HCT116 (cell line): Measurements from ENCODE around the gene KIF5C. TPM values are rescaled to one million over a fixed set of nuclear protein-coding genes. Genes with fewer than 3 reads are reported as not detected.

Source experiments
- ATAC-seq: fragments of 200-7000 bp; cut with Tn5 transposase; 2 replicates; pipeline ENCODE4 v1.9.1; 2020; ENCODE audit warnings: mild to moderate bottlenecking, moderate library complexity
- BruUV-seq: library from RNA; stranded (reverse); fragments of 400-500 nt; replicated peaks from 2 replicates; lab custom pipeline; 2021; lab: Mats Ljungman, UMichigan
- CTCF ChIA-PET: fragments of 300-600 bp; sonication (Branson Sonifier 250); formaldehyde crosslinking; loops from one replicate; lab custom pipeline; 2021; ENCODE audit warnings: antibody characterized with exemption; lab: Charles Lee
- POLR2A ChIA-PET: fragments of 300-600, 350-600 bp; sonication (Branson Sonifier 250); formaldehyde crosslinking; loops from one replicate; lab custom pipeline; 2021; ENCODE audit warnings: antibody characterized with exemption; lab: Charles Lee
- RAD21 ChIA-PET, 2 experiments: fragments of 300-600 bp; sonication (Branson Sonifier 250); formaldehyde crosslinking; loops; one replicate each; lab custom pipeline; 2023; ENCODE audit warnings: low total read pairs in 2 of 2; ENCODE audit not compliant: uncharacterized antibody in 2 of 2, unreplicated experiment in 2 of 2, low non-redundant PET in 1 of 2; lab: Charles Lee
- DNase-seq: peaks from one replicate; pipeline ENCODE4 v3.0.0-alpha.2; 2010; ENCODE audit warnings: low read depth, low spot score
- H2AFZ ChIP-seq: fragments of 200-600 bp; shearing (Covaris generic), sonication (generic); 2 replicates; pipeline ENCODE4 v1.6.1; 2017; ENCODE audit warnings: low read depth, mixed run types, mixed read lengths, antibody characterized with exemption, low read length; ENCODE audit not compliant: poor library complexity, severe bottlenecking
- H3K27ac ChIP-seq: 2 replicates; pipeline ENCODE4 v1.5.1; 2012; ENCODE audit warnings: low read depth, low read length
- H3K27me3 ChIP-seq: fragments of 200-600 bp; sonication (generic); 2 replicates; pipeline ENCODE4 v1.6.1; 2016; ENCODE audit warnings: mixed run types, low read length, mixed read lengths; ENCODE audit not compliant: insufficient read depth
- H3K36me3 ChIP-seq, 2 experiments: fragments of 200-500 bp in 1 of 2; fragments of 200-600 bp in 1 of 2; sonication (Bioruptor generic) in 1 of 2; sonication (generic) in 1 of 2; 2 replicates each; pipeline versions ENCODE4 v1.5.1 to v1.6.1; 2014 to 2016; ENCODE audit warnings: low read length in 2 of 2, inconsistent platforms in 1 of 2, mixed read lengths in 1 of 2, mixed run types in 1 of 2; ENCODE audit not compliant: insufficient read depth in 2 of 2, control insufficient read depth in 1 of 2
- H3K4me1 ChIP-seq, 2 experiments: fragments of 200-600 bp in 1 of 2; sonication (generic) in 1 of 2; 2 replicates each; pipeline versions ENCODE4 v1.5.1 to v1.6.1; 2012 to 2017; ENCODE audit warnings: low read length in 2 of 2, inconsistent platforms in 1 of 2, mild to moderate bottlenecking in 1 of 2, mixed read lengths in 1 of 2, mixed run types in 1 of 2, moderate library complexity in 1 of 2; ENCODE audit not compliant: insufficient read depth in 2 of 2, control insufficient read depth in 1 of 2
- H3K4me2 ChIP-seq: fragments of 200-600 bp; sonication (generic); 2 replicates; pipeline ENCODE4 v1.6.1; 2017; ENCODE audit warnings: mixed run types, low read length, mixed read lengths
- H3K4me3 ChIP-seq, 2 experiments: fragments of 200-600 bp in 1 of 2; sonication (generic) in 1 of 2; replicated peaks in 1 of 2; 2 replicates each; pipeline ENCODE4 v1.5.1; 2011 to 2016; ENCODE audit warnings: low read length in 2 of 2, control low read depth in 1 of 2, low read depth in 1 of 2, mild to moderate bottlenecking in 1 of 2, mixed read lengths in 1 of 2, mixed run types in 1 of 2
- H3K79me2 ChIP-seq: fragments of 200-600 bp; sonication (generic); 2 replicates; pipeline ENCODE4 v1.6.1; 2017; ENCODE audit warnings: mild to moderate bottlenecking, mixed run types, low read length, moderate library complexity, mixed read lengths; ENCODE audit not compliant: insufficient read depth
- H3K9ac ChIP-seq: fragments of 200-600 bp; sonication (generic); 2 replicates; pipeline ENCODE4 v1.6.1; 2016; ENCODE audit warnings: low read length, mixed read lengths
- H3K9me2 ChIP-seq: fragments of 200-600 bp; sonication (generic), shearing (Covaris generic); 2 replicates; pipeline ENCODE4 v1.6.1; 2017; ENCODE audit warnings: mixed run types, mild to moderate bottlenecking, moderate library complexity; ENCODE audit not compliant: insufficient read depth
- H3K9me3 ChIP-seq, 2 experiments: fragments of 200-500 bp in 1 of 2; fragments of 200-600 bp in 1 of 2; sonication (Bioruptor generic) in 1 of 2; sonication (generic) in 1 of 2; 2 replicates each; pipeline ENCODE4 v1.6.1; 2014 to 2017; ENCODE audit warnings: low read length in 2 of 2, mixed read lengths in 2 of 2, inconsistent platforms in 1 of 2, low read depth in 1 of 2, mild to moderate bottlenecking in 1 of 2, mixed run types in 1 of 2, moderate library complexity in 1 of 2; ENCODE audit not compliant: control insufficient read depth in 1 of 2, insufficient read depth in 1 of 2
- H4K20me1 ChIP-seq: fragments of 200-600 bp; sonication (generic), shearing (Covaris generic); 2 replicates; pipeline ENCODE4 v1.6.1; 2017; ENCODE audit warnings: mixed run types, mild to moderate bottlenecking, moderate library complexity; ENCODE audit not compliant: insufficient read depth
- CBX3 ChIP-seq: IDR thresholded peaks from 2 replicates; pipeline ENCODE4 v1.6.1; 2012; ENCODE audit warnings: low read depth
- CEBPB ChIP-seq: IDR thresholded peaks from 2 replicates; pipeline ENCODE4 v1.6.1; 2012; ENCODE audit warnings: low read depth
- EGR1 ChIP-seq: IDR thresholded peaks from 2 replicates; pipeline ENCODE4 v1.6.1; 2012; ENCODE audit warnings: low read depth
- ELF1 ChIP-seq: IDR thresholded peaks from 2 replicates; pipeline ENCODE4 v1.6.1; 2012; ENCODE audit warnings: low read depth, borderline replicate concordance
- EZH2phosphoT487 ChIP-seq: fragments of 200-600 bp; IDR thresholded peaks from 2 replicates; pipeline ENCODE4 v1.6.1; 2018; ENCODE audit warnings: antibody characterized with exemption, borderline replicate concordance
- FOSL1 ChIP-seq: IDR thresholded peaks from 2 replicates; pipeline ENCODE4 v1.6.1; 2012; ENCODE audit warnings: low read depth
- JUND ChIP-seq: IDR thresholded peaks from 2 replicates; pipeline ENCODE4 v1.6.1; 2012
- POLR2A ChIP-seq: IDR thresholded peaks from 2 replicates; pipeline ENCODE4 v1.7.0; 2011; ENCODE audit warnings: borderline replicate concordance; ENCODE audit not compliant: insufficient read depth, insufficient read length; ENCODE audit errors: extremely low read depth
- SIN3A ChIP-seq: IDR thresholded peaks from 2 replicates; pipeline ENCODE4 v1.6.1; 2012; ENCODE audit warnings: low read depth
- SP1 ChIP-seq: IDR thresholded peaks from 2 replicates; pipeline ENCODE4 v1.6.1; 2012; ENCODE audit warnings: low read depth
- SRF ChIP-seq: IDR thresholded peaks from 2 replicates; pipeline ENCODE4 v1.6.1; 2012; ENCODE audit warnings: low read depth
- TCF7L2 ChIP-seq: IDR thresholded peaks from 2 replicates; pipeline ENCODE4 v1.7.0; 2011; ENCODE audit warnings: borderline replicate concordance, inconsistent platforms; ENCODE audit not compliant: insufficient read depth, insufficient read length; ENCODE audit errors: extremely low read depth
- YY1 ChIP-seq: IDR thresholded peaks from 2 replicates; pipeline ENCODE4 v1.6.1; 2011; ENCODE audit warnings: low read length, low read depth, moderate library complexity, mild to moderate bottlenecking; ENCODE audit not compliant: insufficient replicate concordance; ENCODE audit errors: extremely low read depth
- ZFX ChIP-seq: fragments of 450-650 bp; IDR thresholded peaks from 2 replicates; pipeline ENCODE4 v1.6.1; 2017
- ZNF274 ChIP-seq: fragments of 200-500 bp; sonication (Bioruptor generic); IDR thresholded peaks from 2 replicates; pipeline ENCODE4 v1.6.1; 2014; ENCODE audit warnings: mild to moderate bottlenecking, low read depth, low read length, inconsistent platforms
- intact Hi-C: fragments of 100-400 bp; cut with micrococcal nuclease; formaldehyde crosslinking; loops from 2 replicates; pipeline ENCODE4 v1.10.0; 2022
- total RNA-seq: library from RNA; stranded (reverse); gene quantifications from one replicate; pipeline ENCODE4 v1.2.1, GENCODE V29; 2021; ENCODE audit not compliant: unreplicated experiment
- TF ChIP-seq, protein P1 (sequence below): IDR thresholded peaks from 2 replicates; pipeline ENCODE4 v1.6.1; 2012
- TF ChIP-seq, protein P2 (sequence below): IDR thresholded peaks from 2 replicates; pipeline ENCODE4 v1.6.1; 2011; ENCODE audit warnings: mild to moderate bottlenecking, low read length, moderate library complexity; ENCODE audit not compliant: insufficient replicate concordance; ENCODE audit errors: extremely low read depth
- TF ChIP-seq, protein P3 (sequence below): IDR thresholded peaks from 2 replicates; pipeline ENCODE4 v1.6.1; 2012
- TF ChIP-seq, protein P4 (sequence below): IDR thresholded peaks from 2 replicates; pipeline ENCODE4 v1.6.1; 2012; ENCODE audit warnings: low read depth

The KIF5C gene
- total RNA-seq, 1 experiment from 2014 or later, result 6.5 TPM

DNA sequence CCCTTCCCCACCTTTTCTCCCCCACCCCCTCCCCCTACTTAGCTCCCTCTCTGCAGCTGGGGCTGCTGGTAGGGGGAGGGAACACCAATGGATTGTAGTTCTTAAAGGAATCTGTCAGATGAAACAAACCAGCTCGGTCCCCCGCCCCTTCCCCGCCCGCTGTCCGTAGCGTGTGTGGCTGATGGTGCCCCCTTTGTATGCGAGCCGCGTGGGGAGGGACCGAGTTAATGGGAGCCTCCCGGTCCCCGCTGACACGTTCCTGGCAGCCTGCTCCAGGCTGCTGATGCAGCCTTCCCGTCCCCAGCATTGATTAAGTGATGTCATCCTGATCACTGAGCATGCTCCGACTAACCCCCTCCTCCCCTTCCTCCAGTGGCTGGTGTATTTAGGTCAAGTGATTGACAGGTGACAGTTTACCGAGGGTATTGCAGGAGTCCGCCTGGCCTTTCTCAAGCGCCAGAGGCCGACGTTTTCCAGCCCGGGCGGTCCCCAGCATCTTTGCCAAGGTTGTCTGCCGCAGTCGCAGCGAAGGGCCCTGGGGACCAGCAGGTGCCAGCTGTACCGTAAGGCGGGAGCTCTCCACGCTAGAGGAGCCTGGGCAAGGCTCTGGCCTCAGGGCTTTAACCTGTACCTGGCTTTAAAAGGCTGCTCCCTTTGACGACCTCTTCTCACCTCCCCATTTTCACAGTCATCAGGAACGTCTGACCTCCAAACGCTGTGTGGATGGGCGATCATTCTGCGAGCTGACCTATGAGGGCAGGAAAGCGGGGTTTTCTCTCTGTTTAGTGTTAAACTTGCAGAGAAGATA lies 1.8 kb downstream of the KIF5C start (continued):
- TF ChIP-seq SRF, result no peak
- TF ChIP-seq EZH2phosphoT487, result no peak
- TF ChIP-seq, protein P1, sequence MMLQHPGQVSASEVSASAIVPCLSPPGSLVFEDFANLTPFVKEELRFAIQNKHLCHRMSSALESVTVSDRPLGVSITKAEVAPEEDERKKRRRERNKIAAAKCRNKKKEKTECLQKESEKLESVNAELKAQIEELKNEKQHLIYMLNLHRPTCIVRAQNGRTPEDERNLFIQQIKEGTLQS, result no peak
- no peak for TF ChIP-seq ELF1

DNA sequence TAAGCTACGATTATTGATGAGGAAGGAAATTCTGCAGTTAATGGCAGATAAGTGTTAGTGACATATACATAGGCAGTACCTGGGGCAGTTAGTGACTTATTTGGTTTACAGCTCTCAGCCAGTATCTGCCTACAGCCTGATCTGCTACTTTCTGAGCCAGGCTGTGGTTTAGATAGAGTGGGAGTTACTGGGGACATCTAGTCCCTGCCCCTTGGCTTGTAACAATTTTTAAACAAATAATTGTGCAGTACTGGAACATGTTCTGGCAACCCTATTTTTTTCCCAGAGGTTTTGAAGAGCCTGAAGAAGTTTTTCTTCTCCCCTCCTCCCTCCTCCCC lies 2.3 kb downstream of the KIF5C start:
- POLR2A ChIA-PET, result no interaction called here
- RAD21 ChIA-PET, result no interaction called here
- no peak overlapping the region for H3K4me3 ChIP-seq
- H3K36me3 ChIP-seq, result no peaks in the 10 kb centered on the region
- no peak overlapping the region for H3K27ac ChIP-seq
- H3K79me2 ChIP-seq, result no peaks in the 10 kb centered on the region
- no peak overlapping the region for H2AFZ ChIP-seq
- no peaks in the 10 kb centered on the region for H3K9me3 ChIP-seq
- H3K9ac ChIP-seq, result no peak overlapping the region
- no peaks in the 10 kb centered on the region; the same call in 1 of the 2 replicates for H3K9me2 ChIP-seq
- H4K20me1 ChIP-seq, result no peaks in the 10 kb centered on the region
- peaks cover 0 to 5% of the 10 kb centered on the region in 2 experiments; a peak in 3 of 4 replicates for H3K4me1 ChIP-seq
- no peaks in the 10 kb centered on the region for H3K27me3 ChIP-seq
- CTCF ChIA-PET, result interaction anchor here (0.6 kb wide), 1 partner anchor 64 kb away, joined by 4 read pairs; no protein-coding TSS in a partner anchor
- intact Hi-C loops, result no loop called here
- BruUV-seq, result no TSS peak
- DNase-seq (no peak), ATAC-seq (no peak)
- no peak overlapping the region for H3K4me2 ChIP-seq
- TF ChIP-seq CBX3 (no peak), POLR2A (no peak), FOSL1 (no peak), ELF1 (no peak), EGR1 (no peak), EZH2phosphoT487 (no peak), YY1 (no peak), TCF7L2 (no peak), CEBPB (no peak), JUND (no peak), SIN3A (no peak), ZNF274 (no peak), SP1 (no peak), ZFX (no peak)
- TF ChIP-seq, protein P2, sequence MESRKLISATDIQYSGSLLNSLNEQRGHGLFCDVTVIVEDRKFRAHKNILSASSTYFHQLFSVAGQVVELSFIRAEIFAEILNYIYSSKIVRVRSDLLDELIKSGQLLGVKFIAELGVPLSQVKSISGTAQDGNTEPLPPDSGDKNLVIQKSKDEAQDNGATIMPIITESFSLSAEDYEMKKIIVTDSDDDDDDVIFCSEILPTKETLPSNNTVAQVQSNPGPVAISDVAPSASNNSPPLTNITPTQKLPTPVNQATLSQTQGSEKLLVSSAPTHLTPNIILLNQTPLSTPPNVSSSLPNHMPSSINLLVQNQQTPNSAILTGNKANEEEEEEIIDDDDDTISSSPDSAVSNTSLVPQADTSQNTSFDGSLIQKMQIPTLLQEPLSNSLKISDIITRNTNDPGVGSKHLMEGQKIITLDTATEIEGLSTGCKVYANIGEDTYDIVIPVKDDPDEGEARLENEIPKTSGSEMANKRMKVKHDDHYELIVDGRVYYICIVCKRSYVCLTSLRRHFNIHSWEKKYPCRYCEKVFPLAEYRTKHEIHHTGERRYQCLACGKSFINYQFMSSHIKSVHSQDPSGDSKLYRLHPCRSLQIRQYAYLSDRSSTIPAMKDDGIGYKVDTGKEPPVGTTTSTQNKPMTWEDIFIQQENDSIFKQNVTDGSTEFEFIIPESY, result no peak
- TF ChIP-seq, protein P3, sequence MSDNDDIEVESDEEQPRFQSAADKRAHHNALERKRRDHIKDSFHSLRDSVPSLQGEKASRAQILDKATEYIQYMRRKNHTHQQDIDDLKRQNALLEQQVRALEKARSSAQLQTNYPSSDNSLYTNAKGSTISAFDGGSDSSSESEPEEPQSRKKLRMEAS, result no peak
- TF ChIP-seq, protein P4, sequence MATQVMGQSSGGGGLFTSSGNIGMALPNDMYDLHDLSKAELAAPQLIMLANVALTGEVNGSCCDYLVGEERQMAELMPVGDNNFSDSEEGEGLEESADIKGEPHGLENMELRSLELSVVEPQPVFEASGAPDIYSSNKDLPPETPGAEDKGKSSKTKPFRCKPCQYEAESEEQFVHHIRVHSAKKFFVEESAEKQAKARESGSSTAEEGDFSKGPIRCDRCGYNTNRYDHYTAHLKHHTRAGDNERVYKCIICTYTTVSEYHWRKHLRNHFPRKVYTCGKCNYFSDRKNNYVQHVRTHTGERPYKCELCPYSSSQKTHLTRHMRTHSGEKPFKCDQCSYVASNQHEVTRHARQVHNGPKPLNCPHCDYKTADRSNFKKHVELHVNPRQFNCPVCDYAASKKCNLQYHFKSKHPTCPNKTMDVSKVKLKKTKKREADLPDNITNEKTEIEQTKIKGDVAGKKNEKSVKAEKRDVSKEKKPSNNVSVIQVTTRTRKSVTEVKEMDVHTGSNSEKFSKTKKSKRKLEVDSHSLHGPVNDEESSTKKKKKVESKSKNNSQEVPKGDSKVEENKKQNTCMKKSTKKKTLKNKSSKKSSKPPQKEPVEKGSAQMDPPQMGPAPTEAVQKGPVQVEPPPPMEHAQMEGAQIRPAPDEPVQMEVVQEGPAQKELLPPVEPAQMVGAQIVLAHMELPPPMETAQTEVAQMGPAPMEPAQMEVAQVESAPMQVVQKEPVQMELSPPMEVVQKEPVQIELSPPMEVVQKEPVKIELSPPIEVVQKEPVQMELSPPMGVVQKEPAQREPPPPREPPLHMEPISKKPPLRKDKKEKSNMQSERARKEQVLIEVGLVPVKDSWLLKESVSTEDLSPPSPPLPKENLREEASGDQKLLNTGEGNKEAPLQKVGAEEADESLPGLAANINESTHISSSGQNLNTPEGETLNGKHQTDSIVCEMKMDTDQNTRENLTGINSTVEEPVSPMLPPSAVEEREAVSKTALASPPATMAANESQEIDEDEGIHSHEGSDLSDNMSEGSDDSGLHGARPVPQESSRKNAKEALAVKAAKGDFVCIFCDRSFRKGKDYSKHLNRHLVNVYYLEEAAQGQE, result no peak
- TF ChIP-seq, protein P1, result no peak
